GM18526 (cell line): Measurements from ENCODE around the gene MADCAM1.

Experiments
- POLR2A ChIP-seq: IDR thresholded peaks from 3 replicates; pipeline ENCODE4 v1.6.1; 2011; ENCODE audit not compliant: insufficient read length; ENCODE audit errors: extremely low read depth

MADCAM1 gene

GRCh38 chr19:495081-495401, 1.2 kb upstream of the MADCAM1 start:
- no peak for TF ChIP-seq POLR2A

GRCh38 chr19:495402-496111, 729 bp upstream of the MADCAM1 start:
- TF ChIP-seq POLR2A: no peak

- TF ChIP-seq POLR2A: no peak
Observed at GRCh38 chr19:496986-497385, 700 bp downstream of the MADCAM1 start.

GRCh38 chr19:497491-497868, 1.2 kb downstream of the MADCAM1 start:
- TF ChIP-seq POLR2A: no peak

- TF ChIP-seq POLR2A: no peak
Observed at GRCh38 chr19:497869-498510, 1.7 kb downstream of the MADCAM1 start.

- no peak for TF ChIP-seq POLR2A
Observed at GRCh38 chr19:498511-498891, 2.2 kb downstream of the MADCAM1 start.

- TF ChIP-seq POLR2A: no peak
Observed at GRCh38 chr19:498977-499623, 2.8 kb downstream of the MADCAM1 start.

GRCh38 chr19:501646-502045, 5.4 kb downstream of the MADCAM1 start:
- TF ChIP-seq POLR2A: no peak

- TF ChIP-seq POLR2A: no peak
Observed at GRCh38 chr19:504616-505015, 8.3 kb downstream of the MADCAM1 start.

GRCh38 chr19:506404-507285, 10.4 kb downstream of the MADCAM1 start:
- TF ChIP-seq POLR2A: peak; percentile 57

- TF ChIP-seq POLR2A: peak; percentile 48
Observed at GRCh38 chr19:507286-508203, 11.3 kb downstream of the MADCAM1 start, which contains the start of gene TPGS1. Gene TPGS1, plus strand, starts transcription at chr19:507497. Its CDS starts 10 bp downstream, at chr19:507507.

GRCh38 chr19:508204-509150, 12.2 kb downstream of the MADCAM1 start:
- no peak for TF ChIP-seq POLR2A

- TF ChIP-seq POLR2A: no peak
Observed at GRCh38 chr19:510606-511100, 14.4 kb downstream of the MADCAM1 start.
